Measurements from ENCODE around the gene PSD2. TPM values are rescaled to one million over a fixed set of nuclear protein-coding genes. Genes with fewer than 3 reads are reported as not detected.

Gene PSD2
- total RNA-seq, 1 donor from 2014 or later, result 0.21 TPM

GRCh38 chr5:139810341-139811273 is 15.0 kb downstream of the PSD2 start:
- DNase-seq (ENCODE audit: low spot score), result no peak

DNA sequence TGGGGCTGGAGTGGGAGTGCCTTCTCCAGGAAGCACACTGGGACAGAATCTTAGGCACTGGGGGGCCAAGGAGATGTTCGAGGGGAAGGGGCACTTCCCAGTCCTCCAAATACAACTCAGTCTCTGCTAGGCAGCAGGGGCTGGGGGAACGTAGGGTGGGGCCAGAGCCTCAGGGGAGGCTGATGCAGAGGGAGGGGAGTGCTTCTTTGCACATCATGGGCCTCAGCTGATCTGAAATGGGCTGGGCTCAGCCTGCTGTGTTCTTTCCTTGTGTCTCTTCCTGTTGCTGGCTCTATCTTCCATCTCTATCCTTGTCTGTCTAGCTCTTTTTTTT is 15.6 kb downstream of the PSD2 start:
- no peak for DNase-seq (ENCODE audit: low spot score)

- no peak for DNase-seq (ENCODE audit: low spot score)
These were observed 16.7 kb downstream of the PSD2 start for GRCh38 chr5:139812323-139812722.

GRCh38 chr5:139812836-139813805 is 17.5 kb downstream of the PSD2 start:
- DNase-seq (ENCODE audit: low spot score), result no peak

GRCh38 chr5:139814191-139814601 is 18.6 kb downstream of the PSD2 start:
- no peak for DNase-seq (ENCODE audit: low spot score)

DNA sequence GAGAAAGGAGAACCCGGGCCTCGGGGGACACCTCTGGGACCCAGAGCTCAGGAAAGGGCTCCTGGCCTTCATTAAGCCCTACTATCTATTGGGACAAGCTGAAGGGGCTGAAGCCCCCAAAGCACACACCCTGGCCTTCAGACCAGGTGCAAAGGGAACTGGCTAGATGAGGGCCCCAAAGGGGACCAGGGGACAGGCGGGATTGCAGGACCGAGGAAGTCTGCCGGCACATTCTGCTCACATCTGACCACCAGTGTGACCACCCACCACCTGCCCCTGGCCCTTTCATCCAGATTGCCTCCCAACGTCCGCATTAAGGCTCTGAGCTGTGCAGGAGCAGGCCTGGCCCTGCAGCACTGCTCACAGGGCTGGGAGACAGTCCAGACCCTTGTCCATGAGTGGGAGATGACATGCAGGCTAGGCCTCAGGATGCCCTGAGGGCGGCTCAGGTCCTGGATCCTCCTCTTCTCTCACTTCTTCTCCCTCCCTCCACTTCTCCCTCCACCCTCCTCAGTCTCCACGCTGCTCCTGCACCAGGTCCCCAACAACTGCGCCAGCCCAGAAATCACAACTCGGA is 19.2 kb downstream of the PSD2 start:
- DNase-seq (ENCODE audit: low spot score), result no peak

GRCh38 chr5:139816566-139816965 is 21.0 kb downstream of the PSD2 start:
- no peak for DNase-seq (ENCODE audit: low spot score)

DNA sequence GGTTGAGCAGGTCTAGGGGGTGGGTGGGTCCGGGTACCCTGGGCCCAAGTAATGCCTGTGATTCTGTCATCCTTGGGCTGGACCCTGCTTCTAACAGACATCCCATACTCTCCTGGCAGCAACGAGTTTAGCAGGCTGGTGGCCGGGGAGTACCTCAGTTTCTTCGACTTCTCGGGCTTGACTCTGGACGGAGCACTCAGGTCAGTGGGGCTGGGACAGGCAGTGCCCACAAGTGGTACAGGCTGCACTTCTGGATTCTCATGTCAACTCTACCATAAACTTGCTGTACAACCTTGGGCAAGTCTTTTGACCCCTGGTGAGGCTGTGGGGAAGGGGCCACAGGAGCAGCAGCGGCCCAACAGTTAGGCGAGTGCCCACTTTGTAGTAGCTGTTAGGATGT is 21.8 kb downstream of the PSD2 start:
- no peak for DNase-seq (ENCODE audit: low spot score)

DNA sequence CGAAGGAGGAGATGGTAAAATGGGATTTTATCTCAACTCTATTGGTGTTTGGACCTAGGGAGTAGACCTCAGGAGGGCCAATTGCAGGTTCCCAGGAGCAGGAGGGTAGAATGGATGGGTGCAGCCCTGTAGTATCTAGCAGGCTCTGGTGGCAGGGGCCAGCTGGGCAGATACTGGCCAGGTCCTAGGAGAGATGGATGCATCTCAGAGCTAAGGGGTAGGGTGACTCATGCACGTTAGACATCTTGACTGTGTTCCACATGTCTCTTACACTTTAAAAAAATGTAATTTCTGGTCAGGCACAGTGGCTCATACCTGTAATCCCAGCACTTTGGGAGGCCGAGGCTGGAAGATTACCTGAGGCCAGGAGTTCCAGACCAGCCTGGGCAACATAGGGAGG is 22.4 kb downstream of the PSD2 start:
- no peak for DNase-seq (ENCODE audit: low spot score)

GRCh38 chr5:139820130-139820529 is 24.5 kb downstream of the PSD2 start:
- DNase-seq (ENCODE audit: low spot score), result no peak

DNA sequence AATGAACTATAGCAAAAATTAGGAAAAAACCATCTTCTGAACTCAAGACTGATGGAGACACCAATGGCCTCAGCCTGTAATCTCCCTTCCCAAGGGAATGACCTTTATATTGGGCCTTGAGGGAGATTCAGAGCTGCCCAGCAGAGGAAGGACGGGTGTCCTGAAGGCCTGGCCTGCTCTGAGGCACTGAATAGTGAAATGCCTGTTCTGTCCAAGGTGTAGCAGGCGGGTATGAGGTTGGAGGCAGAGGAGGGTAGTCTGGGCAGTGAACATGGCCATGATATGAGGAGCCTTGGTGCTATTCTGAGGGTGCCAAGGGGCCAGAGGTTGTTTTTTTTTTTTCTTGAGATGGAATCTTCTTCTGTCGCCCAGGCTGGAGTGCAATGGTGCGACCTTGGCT is 25.0 kb downstream of the PSD2 start:
- DNase-seq (ENCODE audit: low spot score), result no peak

DNA sequence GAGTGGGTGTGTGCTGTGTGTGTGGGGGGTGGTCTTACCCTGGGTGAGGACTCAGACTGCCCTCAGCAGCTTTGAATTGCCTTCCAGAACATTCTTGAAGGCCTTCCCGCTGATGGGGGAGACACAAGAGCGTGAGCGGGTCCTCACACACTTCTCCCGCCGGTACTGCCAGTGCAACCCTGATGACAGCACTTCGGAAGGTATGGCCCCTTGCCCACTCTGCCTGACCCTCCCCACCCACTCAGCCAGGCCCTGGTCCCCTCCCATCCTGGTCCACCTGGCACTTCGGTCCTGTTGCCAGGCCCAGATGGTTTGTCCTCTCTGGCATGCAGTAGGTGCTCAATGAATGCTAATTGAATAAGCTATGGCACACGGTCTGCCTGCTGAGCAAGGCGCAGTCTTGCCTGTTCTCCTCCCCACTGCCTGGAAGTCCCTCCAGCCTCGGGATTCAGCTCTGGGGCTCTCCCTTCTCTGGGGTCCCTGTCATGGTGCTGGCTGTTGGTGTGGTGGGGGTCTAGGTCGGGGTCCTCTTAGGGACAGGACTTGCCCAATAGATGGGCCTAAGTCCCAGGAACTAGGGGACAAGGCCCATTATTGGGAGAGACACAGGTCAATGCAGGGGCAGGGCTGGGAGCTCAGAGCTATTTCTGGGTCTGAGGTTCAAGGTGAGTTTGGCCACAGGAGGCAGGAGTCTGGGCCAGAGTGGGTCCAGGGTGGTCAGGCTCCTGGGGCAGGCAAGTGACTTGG is 26.4 kb downstream of the PSD2 start:
- DNase-seq (ENCODE audit: low spot score), result no peak

DNA sequence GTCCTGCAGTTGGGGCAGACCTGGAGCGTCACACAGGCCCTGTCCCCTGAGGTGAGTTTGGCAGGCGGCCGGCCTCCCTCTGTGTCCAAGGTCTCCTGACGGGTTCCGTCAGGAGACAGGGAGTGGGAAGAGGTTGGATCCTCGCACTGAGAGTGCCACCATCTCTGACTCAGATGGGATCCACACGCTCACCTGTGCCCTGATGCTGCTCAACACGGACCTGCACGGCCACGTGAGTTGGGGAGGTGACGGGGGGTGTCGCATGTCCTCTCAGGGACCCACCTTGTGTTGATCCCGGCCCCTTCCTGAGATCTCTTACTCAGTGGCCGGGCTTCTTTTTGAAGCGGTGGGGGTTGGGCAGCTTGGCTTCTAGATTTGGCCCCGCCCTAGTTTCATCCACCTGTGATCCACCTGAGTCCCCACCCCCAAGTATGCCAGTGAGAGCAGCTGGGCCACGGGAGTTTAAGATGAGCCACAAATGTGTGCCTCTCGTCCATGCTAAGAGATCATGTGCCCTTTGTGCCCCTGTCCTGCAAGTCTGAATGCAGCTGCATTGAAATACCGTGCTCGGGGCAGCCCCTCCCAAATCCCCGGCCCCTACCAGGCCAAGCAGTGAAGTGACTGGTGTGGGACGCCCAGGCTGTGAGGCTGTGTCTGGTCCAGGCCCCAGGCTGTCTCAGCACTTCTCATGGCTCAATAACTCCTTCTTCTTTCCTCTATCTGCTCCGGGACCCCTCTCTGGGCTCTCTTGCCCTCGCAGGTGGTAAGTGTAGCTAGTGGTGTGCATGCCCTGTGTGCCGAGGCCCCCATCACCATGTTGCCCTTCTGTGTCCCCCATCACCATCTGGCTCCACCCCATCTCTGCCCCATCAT is 27.2 kb downstream of the PSD2 start:
- DNase-seq (ENCODE audit: low spot score), result no peak

DNA sequence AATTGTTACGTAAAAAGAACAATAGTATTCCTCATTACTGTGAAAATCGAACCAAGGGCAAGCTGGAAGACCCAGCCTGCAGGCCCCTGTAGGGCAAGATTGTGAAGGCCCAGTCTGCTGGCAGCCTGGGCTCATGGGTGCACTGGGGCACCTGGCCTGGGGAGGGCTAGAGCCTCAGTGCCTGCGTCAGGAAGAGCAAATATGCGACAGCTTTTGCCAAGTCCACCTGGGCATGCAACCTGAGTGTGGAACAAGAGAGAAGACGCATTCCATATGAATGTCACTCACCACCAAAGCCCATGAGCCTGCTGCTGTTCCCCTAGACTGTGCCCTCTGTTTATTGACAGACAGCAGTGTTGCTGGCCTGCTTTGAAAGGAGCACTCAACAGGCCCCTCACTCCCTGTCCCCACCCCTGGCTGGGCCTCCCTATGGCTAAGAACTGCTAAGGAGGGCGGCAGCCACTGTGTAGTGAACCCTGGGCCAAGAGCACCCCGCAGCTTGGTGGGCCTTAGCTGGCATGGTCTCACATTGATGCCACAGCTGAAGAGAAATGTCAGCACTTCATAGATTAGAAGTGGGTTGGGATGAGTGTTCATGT is 28.2 kb downstream of the PSD2 start:
- DNase-seq (ENCODE audit: low spot score), result no peak

GRCh38 chr5:139825690-139826089 is 30.1 kb downstream of the PSD2 start:
- DNase-seq (ENCODE audit: low spot score), result no peak

- no peak for DNase-seq (ENCODE audit: low spot score)
These were observed 32.7 kb downstream of the PSD2 start for GRCh38 chr5:139828207-139828895.

DNA sequence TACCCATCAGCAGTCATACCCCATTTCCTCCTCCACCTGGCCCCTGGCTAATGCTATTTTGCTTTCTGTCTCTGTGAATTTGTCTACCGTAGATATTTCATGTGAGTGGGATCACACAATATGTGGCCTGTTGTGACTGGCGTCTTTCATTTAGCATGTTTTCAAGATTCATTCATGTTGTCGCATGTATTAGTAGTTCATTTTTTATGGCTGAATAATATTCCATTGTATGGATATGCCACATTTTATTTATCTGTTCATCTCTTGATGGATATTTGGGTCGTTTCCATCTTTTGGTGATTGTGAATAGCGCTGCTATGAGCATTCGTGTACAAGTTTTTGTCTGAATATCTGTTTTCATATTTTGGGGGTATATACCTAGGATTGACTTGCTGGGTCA is 33.9 kb downstream of the PSD2 start:
- DNase-seq (ENCODE audit: low spot score), result no peak

GRCh38 chr5:139831624-139832023 is 36.0 kb downstream of the PSD2 start:
- no peak for DNase-seq (ENCODE audit: low spot score)

DNA sequence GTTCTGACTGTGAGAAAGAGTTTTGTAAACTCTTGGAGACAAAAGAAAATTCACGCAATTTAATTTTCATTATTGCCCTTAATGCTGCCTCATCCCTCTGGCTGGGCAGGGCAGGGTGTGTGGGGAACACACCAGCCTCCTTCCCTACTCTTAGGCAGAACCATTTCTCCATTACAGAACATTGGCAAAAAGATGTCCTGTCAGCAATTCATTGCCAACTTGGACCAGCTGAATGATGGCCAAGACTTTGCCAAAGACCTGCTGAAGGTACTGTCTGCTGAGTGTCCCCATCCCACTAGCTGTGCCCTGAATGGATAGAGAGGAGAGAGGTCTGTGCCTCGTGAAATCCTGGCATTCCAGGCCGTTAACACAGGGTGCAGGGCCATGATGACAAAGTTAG is 37.9 kb downstream of the PSD2 start:
- DNase-seq (ENCODE audit: low spot score), result no peak

DNA sequence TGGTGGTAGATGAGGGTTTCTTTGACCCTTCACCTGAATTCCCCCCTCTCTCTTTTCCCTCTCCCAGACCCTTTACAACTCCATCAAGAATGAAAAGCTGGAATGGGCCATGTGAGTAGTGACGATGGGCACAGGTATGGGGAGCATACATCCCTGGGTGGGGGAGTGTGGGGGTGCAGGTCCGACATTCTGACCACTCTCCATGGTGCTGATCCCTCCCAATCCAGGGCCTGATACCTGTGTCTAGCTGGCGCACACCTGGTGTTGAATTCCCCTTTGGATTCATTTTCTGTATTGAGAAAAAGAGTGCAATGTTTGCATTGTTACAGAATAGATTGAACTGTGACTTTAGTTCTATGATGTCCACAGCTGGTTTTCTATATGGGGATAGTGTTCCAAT is 40.0 kb downstream of the PSD2 start:
- DNase-seq (ENCODE audit: low spot score), result no peak
